HEK293T (cell line): ENCODE measurements around the gene TTC9B.

Experiments
- CTCF ChIA-PET: fragments of 350-600 bp; formaldehyde crosslinking; extraction: SDS; loops from one replicate; lab custom pipeline; 2021; ENCODE audit warnings: antibody characterized with exemption, inconsistent platforms; lab: Yijun Ruan, JAX
- POLR2A ChIA-PET: fragments of 350-600 bp; formaldehyde crosslinking; extraction: SDS; loops from one replicate; lab custom pipeline; 2020; ENCODE audit warnings: antibody characterized with exemption, inconsistent platforms; lab: Yijun Ruan, JAX
- DNase-seq: peaks from one replicate; pipeline ENCODE4 v3.0.0; 2012; ENCODE audit warnings: mixed read lengths; ENCODE audit errors: extremely low spot score
- ARNT ChIP-seq: fragments of 450-650 bp; IDR thresholded peaks from 2 replicates; pipeline ENCODE4 v1.6.1; 2017; ENCODE audit warnings: mild to moderate bottlenecking
- BHLHE40 ChIP-seq: fragments of 450-650 bp; IDR thresholded peaks from 2 replicates; pipeline ENCODE4 v1.6.1; 2016; ENCODE audit warnings: mild to moderate bottlenecking, moderate library complexity, borderline replicate concordance
- CTBP1 ChIP-seq: fragments of 450-650 bp; IDR thresholded peaks from 2 replicates; pipeline ENCODE4 v1.6.1; 2016; ENCODE audit warnings: borderline replicate concordance
- ELF4 ChIP-seq: fragments of 450-650 bp; IDR thresholded peaks from 2 replicates; pipeline ENCODE4 v1.6.1; 2017; ENCODE audit warnings: antibody characterized with exemption
- FOXA1 ChIP-seq: fragments of 450-650 bp; IDR thresholded peaks from 2 replicates; pipeline ENCODE4 v1.6.1; 2016; ENCODE audit warnings: mild to moderate bottlenecking
- FOXK2 ChIP-seq: fragments of 450-650 bp; IDR thresholded peaks from 2 replicates; pipeline ENCODE4 v1.6.1; 2016; ENCODE audit warnings: mild to moderate bottlenecking
- FOXM1 ChIP-seq: fragments of 450-650 bp; IDR thresholded peaks from 2 replicates; pipeline ENCODE4 v1.6.1; 2017; ENCODE audit warnings: mild to moderate bottlenecking, borderline replicate concordance
- HDGF ChIP-seq: fragments of 450-650 bp; IDR thresholded peaks from 2 replicates; pipeline ENCODE4 v1.6.1; 2017; ENCODE audit warnings: antibody characterized with exemption, borderline replicate concordance
- L3MBTL2 ChIP-seq: fragments of 450-650 bp; conservative IDR thresholded peaks from 2 replicates; pipeline ENCODE4 v1.6.1; 2016; ENCODE audit warnings: mild to moderate bottlenecking
- LEF1 ChIP-seq: fragments of 450-650 bp; IDR thresholded peaks from 2 replicates; pipeline ENCODE4 v1.6.1; 2017; ENCODE audit warnings: mild to moderate bottlenecking, borderline replicate concordance
- NFRKB ChIP-seq: fragments of 450-650 bp; IDR thresholded peaks from 2 replicates; pipeline ENCODE4 v1.6.1; 2016; ENCODE audit warnings: mild to moderate bottlenecking, moderate library complexity
- PKNOX1 ChIP-seq: fragments of 450-650 bp; IDR thresholded peaks from 2 replicates; pipeline ENCODE4 v1.6.1; 2016
- SP1 ChIP-seq: fragments of 450-650 bp; IDR thresholded peaks from 2 replicates; pipeline ENCODE4 v1.6.1; 2017
- SUZ12 ChIP-seq: fragments of 450-650 bp; IDR thresholded peaks from 2 replicates; pipeline ENCODE4 v1.6.1; 2016; ENCODE audit warnings: mild to moderate bottlenecking
- TARDBP ChIP-seq: fragments of 450-650 bp; IDR thresholded peaks from 2 replicates; pipeline ENCODE4 v1.6.1; 2016
- ZNF384 ChIP-seq: fragments of 450-650 bp; IDR thresholded peaks from 2 replicates; pipeline ENCODE4 v1.6.1; 2016

TTC9B gene

GRCh38 chr19:40251244-40251643 lies 33.1 kb upstream of the TTC9B start:
- no peak for DNase-seq
- ChIA-PET POLR2A (no interaction called here), CTCF (no interaction called here)
- no peak for TF ChIP-seq TARDBP
- TF ChIP-seq CTBP1, result no peak
- no peak for TF ChIP-seq FOXK2
- no peak for TF ChIP-seq PKNOX1
- TF ChIP-seq SP1, result no peak
- no peak for TF ChIP-seq SUZ12
- TF ChIP-seq ZNF384, result no peak; the same call in 1 of the 2 replicates
- no peak for TF ChIP-seq ARNT

GRCh38 chr19:40249781-40250180 lies 31.6 kb upstream of the TTC9B start:
- POLR2A ChIA-PET, result no interaction called here
- TF ChIP-seq FOXM1, result no peak
- no peak for TF ChIP-seq PKNOX1
- no peak for TF ChIP-seq SUZ12
- DNase-seq, result no peak
- CTCF ChIA-PET, result no interaction called here

GRCh38 chr19:40249201-40249600 lies 31.0 kb upstream of the TTC9B start:
- TF ChIP-seq PKNOX1, result no peak
- no peak for TF ChIP-seq NFRKB
- no peak for TF ChIP-seq ELF4
- TF ChIP-seq SUZ12, result no peak
- TF ChIP-seq CTBP1, result no peak
- no peak for TF ChIP-seq L3MBTL2
- TF ChIP-seq LEF1, result no peak
- DNase-seq, result no peak
- ChIA-PET POLR2A (no interaction called here), CTCF (no interaction called here)

- CTCF ChIA-PET, result no interaction called here
- POLR2A ChIA-PET, result no interaction called here
- no peak for TF ChIP-seq LEF1
- TF ChIP-seq NFRKB, result no peak
- TF ChIP-seq HDGF, result no peak
- no peak for TF ChIP-seq BHLHE40
- no peak for TF ChIP-seq CTBP1
- TF ChIP-seq TARDBP, result no peak
- TF ChIP-seq PKNOX1, result no peak
- TF ChIP-seq FOXM1, result no peak
- TF ChIP-seq L3MBTL2, result no peak
- TF ChIP-seq ELF4, result no peak
- no peak for TF ChIP-seq ZNF384
- no peak for TF ChIP-seq ARNT
- TF ChIP-seq SP1, result no peak
- no peak for TF ChIP-seq FOXK2
- no peak for TF ChIP-seq FOXA1
- TF ChIP-seq SUZ12, result no peak
- no peak for DNase-seq
These were observed 29.6 kb upstream of the TTC9B start for GRCh38 chr19:40247735-40248262.

- POLR2A ChIA-PET, result no interaction called here
- CTCF ChIA-PET, result no interaction called here
- TF ChIP-seq FOXA1, result no peak
- no peak for TF ChIP-seq SP1
- TF ChIP-seq BHLHE40, result no peak
- no peak for TF ChIP-seq NFRKB
- TF ChIP-seq ZNF384, result no peak
- no peak for TF ChIP-seq HDGF
- TF ChIP-seq CTBP1, result no peak
- no peak for TF ChIP-seq TARDBP
- no peak for TF ChIP-seq ELF4
- no peak for TF ChIP-seq SUZ12
- no peak for DNase-seq
These were observed 29.0 kb upstream of the TTC9B start for GRCh38 chr19:40247178-40247577.

- DNase-seq, result no peak
- ChIA-PET POLR2A (no interaction called here), CTCF (no interaction called here)
- TF ChIP-seq FOXK2 (no peak), SP1 (no peak), HDGF (no peak), BHLHE40 (no peak), TARDBP (no peak), NFRKB (no peak), PKNOX1 (no peak), ARNT (no peak), SUZ12 (no peak), ZNF384 (no peak), CTBP1 (no peak), FOXA1 (no peak), LEF1 (no peak), ELF4 (no peak), L3MBTL2 (no peak), FOXM1 (no peak)
These were observed 28.3 kb upstream of the TTC9B start for GRCh38 chr19:40246292-40247073.
